Tibial nerve (tissue), 4 donors: ENCODE results near the gene IRS1. TPM values are rescaled to one million over a fixed set of nuclear protein-coding genes. Genes with fewer than 3 reads are reported as not detected.

Experiments used
- DNase-seq, 2 donors: peaks; one replicate each; pipeline ENCODE4 v3.0.0-alpha.2; 2019; ENCODE audit warnings: low spot score in 2 of 2
- H3K27ac ChIP-seq, 4 donors: fragments of 200-600 bp; sonication (generic) in 3 of 4; one replicate each; pipeline ENCODE4 v1.5.1; 2017 to 2019; ENCODE audit warnings: mild to moderate bottlenecking in 1 of 4
- H3K27me3 ChIP-seq, 2 donors: fragments of 200-600 bp; sonication (generic) in 1 of 2; one replicate each; pipeline versions ENCODE4 v1.5.1 to v1.6.0; 2017 to 2019
- H3K36me3 ChIP-seq, 3 donors: fragments of 200-600 bp; sonication (generic); one replicate each; pipeline ENCODE4 v1.5.1; 2018 to 2019
- H3K4me1 ChIP-seq, 4 donors: fragments of 200-600 bp; sonication (generic) in 3 of 4; one replicate each; pipeline ENCODE4 v1.5.1; 2017 to 2019
- H3K4me3 ChIP-seq, 4 donors: fragments of 200-600 bp; sonication (generic) in 3 of 4; one replicate each; pipeline ENCODE4 v1.5.1; 2017 to 2019; ENCODE audit warnings: mild to moderate bottlenecking in 1 of 4, moderate library complexity in 1 of 4
- H3K9me3 ChIP-seq, 4 donors: fragments of 200-600 bp; sonication (generic) in 3 of 4; one replicate each; pipeline ENCODE4 v1.5.1; 2017 to 2019
- CTCF ChIP-seq, 5 experiments: fragments of 200-600 bp in 3 of 5; fragments of 450-650 bp in 2 of 5; sonication (generic) in 3 of 5; IDR thresholded peaks; one replicate each; pipeline ENCODE4 v1.5.1; 2016 to 2019; ENCODE audit warnings: antibody characterized with exemption in 5 of 5, mild to moderate bottlenecking in 3 of 5, moderate library complexity in 2 of 5
- EP300 ChIP-seq, 2 donors: sonication (generic); formaldehyde crosslinking; IDR thresholded peaks; one replicate each; pipeline ENCODE4 v1.6.1; 2017; ENCODE audit warnings: antibody characterized with exemption in 2 of 2, mild to moderate bottlenecking in 1 of 2
- POLR2A ChIP-seq, 2 donors: fragments of 450-650 bp; IDR thresholded peaks; one replicate each; pipeline ENCODE4 v1.6.1; 2017; ENCODE audit warnings: antibody characterized with exemption in 2 of 2, mild to moderate bottlenecking in 2 of 2, moderate library complexity in 2 of 2
- WGBS, 2 donors: methylation state at CpG; one replicate each; pipeline ENCODE4 v1.1.5; 2018; 5-methylcytosine and 5-hydroxymethylcytosine counted together
- total RNA-seq, 4 donors: library from RNA; depleted of rRNA; stranded (reverse); fragments of >200 nt; gene quantifications; one replicate each; pipeline ENCODE4 v1.1.0, GENCODE V29; 2016

IRS1 gene
- total RNA-seq, 4 donors from 2014 or later = 9.4 to 11.7 (median 11.2) TPM

GRCh38 chr2:226772389-226773179 is 27.0 kb downstream of the IRS1 start:
- Histone ChIP-seq H3K36me3 (peaks cover 0 to 26% (median 0%) of the 10 kb centered on the region in 3 donors), H3K9me3 (peaks cover 0 to 15% (median 4%) of the 10 kb centered on the region in 4 donors), H3K27me3 (no peaks in the 10 kb centered on the region), H3K27ac (no peak overlapping the region), H3K4me1 (peaks cover 0 to 28% (median 10%) of the 10 kb centered on the region in 4 donors), H3K4me3 (no peak overlapping the region)
- WGBS, 2 donors = 43 to 44% methylated on average over 3 of the region's 3 CpGs
- TF ChIP-seq CTCF (IDR thresholded peaks at IDR 0.05) (no peak), POLR2A (IDR thresholded peaks at IDR 0.05) (no peak), EP300 (IDR thresholded peaks at IDR 0.05) (no peak)
- DNase-seq = no peak

- peaks cover 0 to 28% (median 10%) of the 10 kb centered on the region in 4 donors for H3K4me1 ChIP-seq
- H3K27ac ChIP-seq = no peak overlapping the region
- H3K36me3 ChIP-seq = peaks cover 0 to 20% (median 0%) of the 10 kb centered on the region in 3 donors
- peaks cover 0 to 15% (median 4%) of the 10 kb centered on the region in 4 donors for H3K9me3 ChIP-seq
- no peak overlapping the region for H3K4me3 ChIP-seq
- WGBS, 2 donors = 66 to 73% methylated on average over 6 of the region's 6 CpGs
- H3K27me3 ChIP-seq = no peaks in the 10 kb centered on the region
- TF ChIP-seq CTCF (IDR thresholded peaks at IDR 0.05) (no peak), POLR2A (IDR thresholded peaks at IDR 0.05) (no peak), EP300 (IDR thresholded peaks at IDR 0.05) (no peak)
- DNase-seq = no peak
Observed at GRCh38 chr2:226771067-226771466, 28.6 kb downstream of the IRS1 start.

GRCh38 chr2:226767056-226767813 is 32.4 kb downstream of the IRS1 start:
- H3K4me1 ChIP-seq = peaks cover 0 to 16% (median 6%) of the 10 kb centered on the region in 4 donors
- no peak overlapping the region for H3K4me3 ChIP-seq
- no peak for DNase-seq
- H3K9me3 ChIP-seq = no peaks in the 10 kb centered on the region
- no peak for TF ChIP-seq EP300 (IDR thresholded peaks at IDR 0.05)
- no peak for TF ChIP-seq POLR2A (IDR thresholded peaks at IDR 0.05)
- no peak for TF ChIP-seq CTCF (IDR thresholded peaks at IDR 0.05)
- H3K27ac ChIP-seq = no peak overlapping the region
- no peaks in the 10 kb centered on the region for H3K27me3 ChIP-seq
- H3K36me3 ChIP-seq = peaks cover 0 to 5% (median 0%) of the 10 kb centered on the region in 3 donors
- 93 to 94% methylated on average over 5 of the region's 5 CpGs for WGBS, 2 donors

- H3K27ac ChIP-seq = no peak overlapping the region
- no peak for DNase-seq
- no peak for TF ChIP-seq CTCF (IDR thresholded peaks at IDR 0.05)
- no peak for TF ChIP-seq POLR2A (IDR thresholded peaks at IDR 0.05)
- TF ChIP-seq EP300 (IDR thresholded peaks at IDR 0.05) = no peak
- H3K4me1 ChIP-seq = peaks cover 0 to 10% (median 2%) of the 10 kb centered on the region in 4 donors
- peaks cover 0 to 5% (median 0%) of the 10 kb centered on the region in 3 donors for H3K36me3 ChIP-seq
- 91 to 95% methylated on average over 5 of the region's 5 CpGs for WGBS, 2 donors
- H3K9me3 ChIP-seq = no peaks in the 10 kb centered on the region
- H3K4me3 ChIP-seq = no peak overlapping the region
- H3K27me3 ChIP-seq = no peaks in the 10 kb centered on the region
Observed at GRCh38 chr2:226766352-226767055, 33.1 kb downstream of the IRS1 start.
